Stimulated activated naive CD8-positive, alpha-beta T cell treated with anti-CD3 and anti-CD28 coated beads, Interleukin-15, Interleukin-2, amounts not matched to agents 100 U/mL and 50 U/mL, for 24 hours (primary cell): ENCODE results near the gene LRMDA.

Experiments
- ATAC-seq: fragments of 150-1000 bp; cut with Tn5 transposase; one replicate; pipeline ENCODE4 v1.10.0; 2021
- DNase-seq: peaks from one replicate; pipeline ENCODE4 v3.0.0; 2021

The LRMDA gene

DNA sequence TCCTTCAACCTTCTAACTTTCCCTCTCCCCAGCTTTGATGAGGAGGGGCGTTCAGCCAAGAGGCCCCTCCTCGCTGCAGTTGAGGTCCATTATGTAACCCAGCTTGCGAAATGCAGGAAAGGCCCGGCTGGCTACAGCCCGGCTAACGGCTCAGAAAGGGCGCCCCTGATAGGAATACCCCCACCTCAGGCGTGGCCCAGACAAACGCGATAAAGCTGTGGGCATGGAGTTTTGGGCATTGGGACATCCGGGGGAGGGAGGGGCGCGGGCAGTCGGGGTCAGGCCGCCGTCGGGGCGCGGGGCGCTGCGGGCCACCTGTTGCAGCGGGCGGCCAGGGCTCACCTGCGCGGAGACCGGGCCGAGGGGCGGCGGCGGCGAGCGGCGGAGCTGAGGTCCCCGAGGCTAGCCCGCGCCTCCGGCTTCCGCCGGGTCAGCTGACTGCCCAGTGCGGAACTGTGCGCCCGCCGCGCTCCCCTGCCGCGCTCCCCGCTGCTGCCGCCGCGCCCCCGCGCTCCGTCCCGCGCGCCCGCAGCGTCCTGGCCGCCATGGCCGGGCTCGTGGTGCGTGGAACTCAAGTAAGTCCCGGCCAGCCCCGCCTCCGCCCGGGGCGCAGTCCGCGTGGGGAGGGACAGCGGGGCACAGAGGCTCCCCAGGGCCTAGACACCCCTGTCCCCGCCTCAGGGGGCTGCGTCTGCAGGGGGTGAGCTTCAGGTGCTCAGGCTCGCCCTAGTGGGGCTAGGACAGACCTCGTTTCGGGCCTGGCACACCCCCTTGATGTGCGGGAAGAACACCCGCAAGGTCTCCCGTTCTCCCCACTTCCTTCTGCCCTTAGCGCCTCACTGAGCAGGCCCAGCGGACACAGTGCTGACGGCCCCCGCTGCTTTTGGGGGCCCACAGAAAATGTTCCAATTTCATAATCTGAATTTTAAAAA, at the start of gene LRMDA:
Gene LRMDA (plus strand): TSS at position 445 of the 932 bp plus-strand sequence.
- ATAC-seq (peak; percentile 35), DNase-seq (no peak)

DNA sequence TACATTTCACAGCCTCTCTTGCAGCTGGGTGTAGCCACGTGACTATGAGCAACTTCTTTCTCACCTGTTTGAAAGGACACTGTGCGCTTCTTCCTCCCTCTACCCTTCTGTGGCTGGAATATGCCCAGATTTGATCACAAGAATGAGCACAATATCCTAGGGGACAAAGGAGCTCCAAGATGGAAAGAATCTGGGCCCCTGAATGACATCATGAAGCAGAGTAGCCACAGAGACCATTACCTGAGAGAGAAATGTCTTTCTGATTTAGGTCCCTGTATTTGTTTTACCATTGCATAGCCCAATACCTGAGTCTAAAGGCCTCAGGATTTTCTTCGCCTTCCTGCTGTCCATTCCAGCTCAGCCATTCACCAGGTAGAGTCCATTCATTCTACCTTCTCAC, 45.3 kb upstream of the LRMDA start:
- no peak for ATAC-seq
- DNase-seq, result no peak

DNA sequence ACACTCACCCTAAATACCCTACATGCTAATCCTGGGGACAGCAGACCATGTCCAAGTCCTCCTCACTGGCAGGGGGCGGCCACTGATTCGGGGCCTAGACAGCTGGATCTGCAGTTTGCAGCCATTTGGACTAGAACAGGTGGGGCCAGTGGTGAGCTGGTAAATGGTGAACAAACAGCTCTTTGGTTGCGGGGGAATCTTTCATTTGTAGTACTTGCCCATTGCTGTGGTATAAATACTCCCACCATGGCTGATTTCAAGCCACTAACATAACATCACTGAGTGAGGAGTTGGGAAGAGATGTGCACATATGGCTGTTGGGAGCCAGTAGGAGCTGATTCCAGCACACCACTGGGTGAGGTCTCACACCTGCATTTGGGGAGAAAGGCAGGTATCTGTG, 43.3 kb upstream of the LRMDA start:
- no peak for ATAC-seq

DNA sequence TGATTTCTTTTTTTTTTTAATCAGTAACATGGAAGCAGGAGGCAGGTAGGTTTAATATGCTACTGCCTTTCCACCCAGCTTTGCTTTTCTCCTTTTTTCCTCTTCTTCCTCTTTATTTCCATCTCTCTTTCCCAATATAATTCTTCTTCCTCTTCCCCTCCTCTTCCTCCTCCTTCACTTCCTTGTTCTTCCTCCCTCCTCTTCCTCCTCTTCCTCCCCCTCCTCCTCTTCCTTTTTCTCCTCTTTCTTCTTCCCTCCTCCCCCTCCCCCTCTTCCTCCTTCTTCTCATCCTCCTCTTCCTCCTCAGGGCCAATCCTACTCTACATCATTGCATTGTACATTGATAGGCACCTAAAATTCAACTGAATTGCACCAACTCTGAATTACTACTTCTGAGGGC, 41.2 kb upstream of the LRMDA start:
- ATAC-seq (no peak), DNase-seq (no peak)

More for the DNA sequence above, 43.3 kb upstream of the LRMDA start:
- no peak for DNase-seq

DNA sequence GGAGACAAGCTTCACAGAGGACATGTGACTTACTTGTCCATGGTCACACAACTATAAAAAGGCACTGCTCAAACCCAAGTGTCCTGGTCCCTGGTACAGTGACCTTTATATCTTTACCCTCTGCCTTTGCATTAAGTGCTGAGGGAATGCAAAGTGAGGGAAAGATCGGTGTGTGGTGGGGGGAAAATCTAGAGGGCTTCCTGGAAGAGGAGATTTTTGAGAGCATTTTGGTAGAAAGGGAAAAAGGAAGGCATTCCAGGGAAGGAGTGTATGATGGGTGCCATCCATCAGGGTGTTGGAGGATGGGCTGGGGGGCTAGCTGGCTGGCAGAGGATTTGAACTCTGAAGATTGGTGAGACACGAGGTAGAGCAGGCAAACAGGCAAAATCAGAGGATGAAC, 39.2 kb upstream of the LRMDA start:
- ATAC-seq, result no peak
- DNase-seq, result no peak

DNA sequence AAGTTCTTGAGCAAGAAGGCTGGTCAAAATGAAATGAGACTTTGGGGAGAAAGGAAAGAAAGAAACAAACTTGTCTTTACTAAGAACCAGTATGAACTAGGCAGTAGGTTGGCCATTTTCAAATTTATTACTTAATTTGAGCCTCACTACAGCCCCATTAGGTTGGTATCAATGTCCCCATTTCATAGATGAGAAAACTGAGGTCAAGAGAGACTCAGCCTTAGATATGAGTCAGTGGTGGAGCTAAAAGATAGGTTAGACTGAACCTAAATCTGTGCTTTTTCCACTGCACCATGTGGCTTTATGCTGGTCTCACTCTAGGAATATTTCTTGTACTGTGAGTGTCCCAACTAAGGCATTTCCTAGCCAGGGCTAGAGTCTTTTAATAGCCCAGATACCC, 38.7 kb upstream of the LRMDA start:
- ATAC-seq, result no peak

DNA sequence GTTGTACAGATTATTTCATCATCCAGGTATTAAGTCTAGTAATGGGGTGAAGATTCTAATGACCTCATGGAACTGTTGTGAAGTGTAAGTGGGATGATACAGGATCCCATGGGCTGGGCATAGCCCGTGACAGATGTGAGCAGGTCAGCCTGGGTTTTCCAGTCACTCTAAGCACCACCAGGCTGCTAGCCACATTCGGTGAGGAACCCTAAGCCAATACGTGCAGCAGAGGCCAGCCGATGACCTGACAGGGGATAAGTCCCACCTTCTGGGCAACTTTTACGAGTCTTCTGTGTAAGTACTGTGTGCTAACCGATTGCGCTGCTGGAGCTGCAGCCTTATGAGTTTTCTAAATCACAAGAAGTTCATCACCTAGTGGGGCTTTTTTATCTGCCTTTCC, 37.2 kb upstream of the LRMDA start:
- ATAC-seq (no peak), DNase-seq (no peak)

More for the DNA sequence above, 38.7 kb upstream of the LRMDA start:
- DNase-seq, result no peak

DNA sequence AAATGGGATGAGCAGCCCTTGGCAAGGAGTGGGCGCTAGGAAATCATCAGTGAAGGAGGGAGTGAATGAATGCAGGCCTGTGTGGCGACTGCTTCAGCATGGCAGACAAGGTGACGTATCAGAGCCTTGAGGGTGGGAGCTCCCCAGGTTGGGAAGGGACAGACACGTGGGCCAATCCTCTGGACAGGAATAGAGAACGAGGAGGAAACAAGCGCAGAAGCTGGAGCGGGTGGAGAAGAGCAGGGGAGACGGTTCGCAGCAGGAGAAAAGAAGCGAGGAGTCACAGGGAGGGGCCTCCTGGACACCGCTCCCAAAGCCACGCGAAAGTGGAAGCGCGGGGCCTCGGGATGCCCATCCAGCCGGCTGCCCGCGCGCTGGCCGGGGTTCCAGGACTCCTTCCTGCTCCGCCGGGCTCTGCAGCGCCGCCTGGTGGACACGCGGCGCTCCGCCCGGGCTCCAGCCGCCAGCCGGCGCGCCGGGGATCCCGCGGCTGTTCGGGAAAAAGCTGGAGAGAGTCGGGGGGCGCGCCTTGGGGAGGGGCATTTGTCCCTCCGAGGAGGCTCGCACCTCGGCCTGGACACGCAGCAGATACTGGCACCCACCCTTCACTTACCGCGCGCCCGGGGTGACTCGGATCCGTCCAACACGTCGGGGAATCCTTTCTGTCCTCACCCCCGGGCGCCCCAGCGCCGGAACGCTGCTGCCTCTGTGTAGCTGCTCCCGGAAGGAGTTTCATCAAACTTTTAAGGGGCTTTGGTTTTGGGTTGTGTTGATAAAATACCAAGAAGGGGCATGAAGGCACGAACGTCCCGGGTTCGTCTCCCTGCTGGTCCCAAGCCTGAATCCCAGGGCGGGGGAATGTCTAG, 36.1 kb upstream of the LRMDA start:
- ATAC-seq (no peak), DNase-seq (peak; percentile 65)

DNA sequence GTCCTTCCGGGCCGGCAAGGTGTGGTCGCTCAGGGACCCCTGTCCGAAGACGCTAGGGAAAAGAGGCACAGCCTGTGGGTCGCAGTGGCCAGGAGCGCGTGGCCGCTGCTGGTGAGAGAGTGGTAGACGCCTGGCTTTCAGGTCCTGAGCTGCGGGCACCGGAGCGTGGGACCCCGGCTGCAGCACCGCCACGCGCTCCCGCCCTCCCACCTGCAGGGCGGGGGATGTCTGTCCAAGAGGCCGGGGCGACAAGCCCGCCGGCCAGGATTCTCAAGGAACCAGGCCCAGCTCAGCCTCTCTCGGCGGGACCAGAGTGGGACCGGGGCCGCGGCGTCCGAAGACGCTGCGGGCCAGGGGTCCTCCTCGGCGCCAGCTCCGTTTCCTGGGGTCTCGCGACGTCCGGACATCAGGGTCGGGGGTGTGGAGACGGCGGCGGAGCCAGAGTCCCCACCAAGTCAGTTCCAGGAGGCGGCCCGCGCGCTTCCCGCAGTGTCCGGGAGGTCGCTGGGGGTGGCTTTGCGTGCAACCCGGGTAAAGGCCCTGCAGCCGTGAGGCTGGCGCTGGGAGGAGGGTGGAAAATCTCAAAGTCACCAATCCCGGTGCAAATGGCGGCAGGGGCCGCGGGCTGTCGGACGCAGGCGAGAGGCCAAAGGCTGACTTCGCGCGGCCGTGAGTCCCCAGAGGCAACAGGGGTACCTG, 35.3 kb upstream of the LRMDA start:
- DNase-seq, result no peak

DNA sequence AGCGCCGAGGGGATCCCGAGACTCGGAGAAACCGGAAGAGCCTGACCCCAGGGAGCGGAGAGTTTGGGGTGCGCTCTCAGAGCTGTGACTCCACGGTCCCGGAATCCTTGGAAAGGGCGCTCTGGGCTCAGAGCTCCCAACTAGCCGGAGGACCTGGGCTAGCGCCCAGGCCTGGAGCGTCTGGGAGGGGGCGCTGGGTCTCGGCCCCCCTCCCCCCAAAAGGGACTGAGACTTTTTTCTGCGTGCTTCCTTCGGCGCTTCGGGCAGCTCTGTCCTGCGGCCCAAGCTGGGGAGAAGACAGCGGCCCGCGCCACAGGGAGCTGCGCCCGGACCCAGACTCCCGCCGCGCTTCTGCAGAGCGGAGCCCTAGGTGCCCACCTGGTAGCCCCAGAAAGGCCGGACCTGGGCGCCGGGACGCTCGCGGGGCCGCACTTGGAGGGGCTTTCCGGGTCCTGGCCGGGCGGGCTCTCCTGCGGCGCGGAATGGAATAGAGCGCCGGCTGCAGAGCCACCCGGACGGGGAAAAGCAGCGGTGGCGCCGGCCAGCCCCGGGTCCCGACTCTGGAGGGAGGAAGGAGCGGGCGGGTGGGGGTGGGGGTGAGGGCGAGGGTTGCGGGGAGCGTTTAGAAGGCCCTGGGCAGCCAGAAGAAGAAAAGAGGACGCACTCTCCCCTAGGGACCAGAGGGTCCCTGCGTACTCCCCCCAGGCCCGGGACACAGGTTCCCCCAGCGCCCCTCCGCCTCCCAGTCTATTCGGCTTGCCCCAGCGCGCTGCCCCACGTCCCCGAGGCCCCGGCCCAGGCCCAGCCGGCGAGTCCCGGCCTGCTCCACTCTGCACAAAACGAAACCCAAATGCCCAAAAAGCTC, 34.6 kb upstream of the LRMDA start:
- no peak for ATAC-seq
- no peak for DNase-seq

More for the DNA sequence above, 35.3 kb upstream of the LRMDA start:
- ATAC-seq, result no peak

DNA sequence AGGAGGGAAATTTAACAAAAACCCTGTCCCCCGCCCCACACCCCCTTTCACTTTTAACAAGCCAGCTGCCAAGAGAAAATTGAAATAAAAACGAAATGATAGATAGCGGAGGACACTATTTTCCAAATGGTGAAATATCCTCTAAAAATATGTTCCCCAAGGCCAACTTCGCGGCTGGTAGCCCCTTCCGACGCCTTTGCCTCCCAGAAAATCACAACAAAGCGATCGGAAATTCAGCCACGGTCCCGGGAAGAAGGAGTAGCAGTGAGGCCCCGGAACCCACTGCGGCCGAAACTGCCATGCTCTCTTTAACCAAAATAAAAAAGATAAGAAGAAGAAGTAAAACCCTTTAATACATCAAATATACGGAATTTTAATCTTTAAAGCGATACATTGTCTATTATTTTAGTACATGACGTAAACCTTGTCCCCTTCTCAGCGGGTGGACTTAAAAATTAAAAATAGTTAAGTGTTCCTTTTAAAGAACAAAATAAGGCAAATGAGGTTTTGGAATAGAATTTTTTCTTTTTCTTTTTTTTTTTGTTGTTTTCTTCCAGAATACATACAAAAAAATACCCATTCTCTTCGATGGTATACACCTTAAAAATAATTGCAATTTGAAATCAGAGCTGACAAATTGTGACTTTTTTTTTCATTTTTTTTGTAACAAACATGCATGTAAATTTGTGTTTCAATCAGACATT, 33.8 kb upstream of the LRMDA start:
- no peak for DNase-seq
- no peak for ATAC-seq

DNA sequence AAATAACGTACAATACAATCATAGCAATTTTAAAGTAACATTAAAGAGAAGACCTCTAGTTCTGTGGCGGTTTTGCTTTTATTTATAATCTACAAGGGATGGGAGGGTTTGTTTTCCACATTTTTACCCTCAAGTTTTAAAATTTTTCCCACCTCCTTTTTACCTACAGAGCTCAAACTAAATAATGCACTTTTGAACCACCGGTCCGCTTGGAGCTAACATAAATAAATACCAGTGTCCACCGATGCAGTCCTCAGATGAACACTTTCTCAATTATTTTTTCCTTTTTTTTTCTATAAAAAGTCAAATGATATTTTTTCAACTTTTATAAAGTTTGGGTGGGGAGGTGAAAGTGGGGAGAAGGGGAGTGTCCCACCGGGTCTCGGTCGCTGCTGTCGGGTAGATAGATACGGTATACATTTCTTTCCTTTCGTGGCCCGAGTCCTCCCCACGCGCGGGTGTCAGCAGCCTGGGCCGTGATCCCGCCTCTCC, 33.2 kb upstream of the LRMDA start:
- no peak for ATAC-seq
- no peak for DNase-seq

DNA sequence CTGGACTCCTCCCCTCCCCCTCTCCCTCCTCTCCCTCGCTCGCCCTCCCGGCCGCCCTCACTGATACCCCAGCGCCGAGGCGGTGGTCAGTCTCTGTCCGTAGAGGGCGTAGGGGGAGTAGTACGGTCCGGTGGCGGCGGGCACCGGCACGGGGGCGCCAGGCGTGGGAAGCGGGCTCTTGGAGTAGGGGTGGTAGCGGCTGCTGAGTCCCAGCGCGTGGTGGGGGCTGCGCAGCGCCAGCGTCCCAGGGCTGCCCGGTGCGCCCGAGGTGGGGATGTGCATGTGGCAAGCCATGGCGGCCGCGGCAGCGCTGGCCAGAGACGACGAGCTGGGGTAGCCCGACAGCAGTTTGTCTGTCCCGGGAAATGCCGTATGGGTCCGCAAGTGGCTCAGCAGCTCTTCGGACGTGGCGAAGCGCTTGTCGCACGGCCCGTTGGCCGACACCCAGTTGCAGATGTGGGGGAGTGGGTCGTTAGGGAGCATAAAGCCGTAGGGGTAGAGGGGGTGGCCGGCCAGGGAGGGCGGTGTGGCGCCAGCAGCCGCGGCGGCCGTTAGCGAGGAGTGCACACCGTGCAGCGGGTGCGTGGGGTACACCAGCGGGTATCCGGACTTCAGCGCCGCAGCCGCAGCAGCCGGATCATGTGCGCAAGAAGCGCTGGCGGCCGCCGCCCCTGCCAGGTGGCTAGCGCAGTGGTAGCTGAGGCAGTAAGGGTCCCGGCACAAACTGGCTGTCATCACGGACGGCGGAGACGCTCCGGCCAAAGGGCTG, 32.5 kb upstream of the LRMDA start:
- no peak for ATAC-seq
- no peak for DNase-seq

DNA sequence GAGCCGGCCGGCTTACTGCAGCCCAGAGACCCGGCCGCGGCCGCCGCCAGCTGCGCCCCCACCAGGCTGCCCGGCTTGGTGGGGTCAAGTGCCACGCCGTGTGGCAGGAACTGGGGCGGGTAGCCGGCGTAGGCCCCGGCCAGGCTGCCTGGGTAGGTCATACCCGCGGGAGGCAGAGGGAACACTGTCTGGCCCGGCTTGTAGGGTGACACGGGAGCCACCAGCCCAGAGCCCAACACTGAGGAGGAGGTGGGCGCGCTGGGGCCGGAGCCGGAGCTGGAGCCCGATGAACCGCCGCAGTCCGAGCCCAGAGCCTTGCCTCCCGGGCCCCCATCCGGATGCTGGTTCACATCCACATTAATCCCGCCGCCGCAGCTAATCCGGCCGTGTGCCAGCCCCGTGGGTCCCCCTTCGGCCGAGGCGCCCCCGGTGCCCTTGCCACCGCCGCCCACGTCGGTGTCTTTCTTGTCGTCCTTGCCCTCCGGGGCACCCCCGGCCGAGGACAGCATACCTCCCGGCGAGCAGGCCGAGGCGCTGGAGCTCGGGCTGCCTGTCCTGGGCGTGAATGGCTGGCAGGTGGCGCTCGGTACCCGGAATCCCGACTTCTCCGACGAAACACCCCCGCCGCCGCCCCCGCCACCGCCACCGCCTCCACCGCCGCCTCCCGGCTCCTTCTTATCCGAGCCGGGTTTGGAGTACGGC, 31.8 kb upstream of the LRMDA start:
- ATAC-seq, result no peak
- peak; percentile 53 for DNase-seq

DNA sequence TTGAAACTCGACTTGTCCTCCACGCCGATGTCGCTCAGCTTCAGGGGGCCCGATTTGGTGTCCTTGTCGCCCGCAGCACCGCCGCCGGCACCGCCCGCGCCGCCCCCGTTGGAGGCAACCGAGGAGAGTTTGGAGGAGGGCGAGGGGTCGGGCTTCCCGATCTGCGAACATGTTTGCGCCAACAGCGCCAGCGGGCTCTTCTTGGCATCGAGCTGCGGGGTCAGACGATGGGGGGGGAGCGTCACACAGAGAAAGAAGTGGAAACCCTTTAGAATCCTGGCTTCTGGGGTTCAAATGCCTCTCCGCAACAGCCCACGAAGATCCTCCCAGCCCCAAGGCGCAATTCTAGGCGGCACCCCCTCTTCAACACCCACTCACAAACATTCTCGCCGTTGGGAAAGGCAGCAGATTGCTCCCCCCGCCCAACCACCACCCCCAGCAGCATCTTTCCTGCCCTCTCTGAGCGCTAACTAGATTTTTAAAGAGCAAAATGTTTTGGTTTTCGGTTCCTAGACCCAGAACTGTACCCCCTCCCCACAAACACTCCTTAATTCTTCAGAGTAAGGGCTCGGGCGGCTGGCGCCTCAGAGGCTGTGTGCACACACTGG, 31.2 kb upstream of the LRMDA start:
- no peak for DNase-seq

DNA sequence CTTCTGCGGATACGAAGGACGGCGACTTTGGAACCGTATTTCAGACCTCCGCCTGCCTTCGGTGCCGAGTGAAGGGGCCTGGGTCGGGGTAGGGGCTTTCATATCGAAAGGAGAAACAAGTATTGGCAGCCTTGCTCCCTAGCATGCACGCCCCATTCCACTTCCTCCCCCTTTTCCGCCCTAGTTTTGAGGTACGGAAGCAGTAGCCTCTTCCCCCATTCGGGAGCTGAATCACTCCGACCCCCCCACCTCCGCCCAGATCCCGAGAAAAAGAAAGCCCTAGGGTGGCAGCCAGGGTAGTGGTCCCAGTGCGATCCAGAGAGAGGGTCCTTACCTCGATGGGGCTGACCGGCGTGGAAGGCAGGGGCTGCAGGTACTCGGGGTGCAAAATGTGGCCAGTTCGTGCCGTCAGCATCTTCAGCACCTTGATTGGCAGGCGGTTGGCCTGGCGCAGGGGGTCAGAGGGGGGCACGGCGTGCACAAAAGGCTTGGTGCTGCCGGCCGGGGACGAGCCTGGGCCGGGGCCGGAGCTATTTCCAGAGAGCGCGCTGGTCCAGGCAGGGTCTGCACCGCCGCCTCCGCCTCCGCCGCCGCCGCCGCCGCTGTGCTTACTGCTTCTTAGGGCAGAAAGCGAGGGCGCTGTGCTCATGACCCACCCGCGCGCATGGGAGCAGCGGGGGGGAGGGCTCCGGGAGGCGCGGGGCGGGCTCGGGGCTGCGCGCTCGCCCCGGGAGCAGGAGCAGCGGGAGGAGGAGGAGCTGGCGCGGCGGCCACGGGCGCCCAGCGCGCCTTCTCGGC, 30.5 kb upstream of the LRMDA start:
- ATAC-seq, result peak; percentile 47
- DNase-seq, result peak; percentile 35

More for the DNA sequence above, 31.2 kb upstream of the LRMDA start:
- ATAC-seq, result no peak

DNA sequence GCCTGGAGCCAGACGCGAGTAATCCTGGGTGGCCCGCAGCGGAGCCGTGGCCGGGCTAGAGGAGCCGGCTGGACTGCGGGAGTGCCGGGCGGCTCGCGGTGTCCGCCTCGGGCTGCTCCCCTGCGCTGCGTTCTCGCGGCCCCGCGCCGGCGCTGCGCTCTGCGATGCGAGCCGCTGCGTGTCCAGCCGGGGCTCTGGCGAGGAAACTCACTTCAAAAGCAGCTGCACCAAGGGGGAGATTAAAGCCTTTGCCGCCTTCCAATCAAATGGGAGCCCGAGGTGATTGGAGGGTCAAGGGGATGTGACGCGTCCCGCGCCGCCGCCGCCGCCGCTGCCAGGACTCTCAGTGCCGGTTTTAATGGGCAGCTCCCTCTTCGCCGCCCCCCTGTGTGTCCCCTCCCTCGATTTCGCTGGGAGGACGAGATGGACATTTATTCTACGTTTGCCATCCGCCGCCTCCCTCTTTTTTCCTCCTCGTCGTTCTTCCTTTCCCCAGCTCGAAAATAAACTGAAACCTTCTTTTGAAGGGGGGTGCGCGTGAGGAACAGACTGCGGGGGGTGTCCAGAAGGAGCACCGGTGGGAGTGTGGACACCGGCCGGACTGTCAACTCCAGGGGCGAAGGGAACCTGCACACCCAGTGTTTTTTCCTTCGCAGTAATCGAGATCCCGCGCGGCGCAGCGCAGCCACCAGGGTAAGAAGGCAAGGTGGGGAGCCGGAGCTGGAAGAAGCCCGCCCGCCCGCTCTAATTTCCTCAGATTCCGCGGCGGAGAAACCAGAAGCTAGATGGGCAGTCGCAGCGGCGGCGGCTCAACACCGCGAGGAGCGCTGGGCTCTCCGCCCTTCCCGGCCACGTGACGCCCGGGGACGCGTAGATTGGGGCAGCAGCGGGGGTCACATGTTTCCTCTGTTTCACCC, 29.6 kb upstream of the LRMDA start, which contains the start of gene ZNF503:
Gene ZNF503 (minus strand): TSS at position 196 of the 917 bp plus-strand sequence. CDS start 345 bp downstream, outside the sequence.
- ATAC-seq (peak; percentile 34), DNase-seq (peak; percentile 66)
